Esophagus muscularis mucosa (tissue), 4 donors: ENCODE data around the gene OR2T5.
"Not testable (repeated sequence)": the region's sequence is repeated elsewhere in the genome, so short reads cannot be mapped to it uniquely, and the experiment has no call there.

Experiments
- CTCF ChIP-seq, 3 experiments: fragments of 200-600 bp in 2 of 3; fragments of 450-650 bp in 1 of 3; sonication (generic) in 2 of 3; IDR thresholded peaks; one replicate each; pipeline ENCODE4 v1.5.1; 2017 to 2019; ENCODE audit warnings: antibody characterized with exemption in 3 of 3, mild to moderate bottlenecking in 2 of 3, moderate library complexity in 1 of 3
- EP300 ChIP-seq: sonication (generic); formaldehyde crosslinking; IDR thresholded peaks from one replicate; pipeline ENCODE4 v1.6.1; 2017; ENCODE audit warnings: antibody characterized with exemption
- POLR2A ChIP-seq: fragments of 450-650 bp; IDR thresholded peaks from one replicate; pipeline ENCODE4 v1.6.1; 2017; ENCODE audit warnings: antibody characterized with exemption, moderate library complexity, mild to moderate bottlenecking, low read depth
- POLR2AphosphoS5 ChIP-seq, 2 donors: sonication (generic); formaldehyde crosslinking; IDR thresholded peaks; one replicate each; pipeline ENCODE4 v1.6.1; 2017; ENCODE audit warnings: antibody characterized with exemption in 2 of 2

- TF ChIP-seq CTCF (IDR thresholded peaks at IDR 0.05); POLR2A; POLR2AphosphoS5 (IDR thresholded peaks at IDR 0.05); EP300: not testable (repeated sequence)
Observed at GRCh38 chr1:248496661-248497060, 8.3 kb downstream of the OR2T5 start.
